Stimulated activated CD4-positive, alpha-beta T cell treated with anti-CD3 and anti-CD28 coated beads, Interleukin-12 subunit alpha, Interleukin-12 subunit beta, amount 100 ng/mL, for 24 hours (primary cell): Measurements from ENCODE around the gene SCN10A.

ENCODE experiments used
- DNase-seq, 2 experiments: peaks; one replicate each; pipeline ENCODE4 v3.0.0-alpha.2; 2020; ENCODE audit warnings: low read depth in 2 of 2

The SCN10A gene

DNA sequence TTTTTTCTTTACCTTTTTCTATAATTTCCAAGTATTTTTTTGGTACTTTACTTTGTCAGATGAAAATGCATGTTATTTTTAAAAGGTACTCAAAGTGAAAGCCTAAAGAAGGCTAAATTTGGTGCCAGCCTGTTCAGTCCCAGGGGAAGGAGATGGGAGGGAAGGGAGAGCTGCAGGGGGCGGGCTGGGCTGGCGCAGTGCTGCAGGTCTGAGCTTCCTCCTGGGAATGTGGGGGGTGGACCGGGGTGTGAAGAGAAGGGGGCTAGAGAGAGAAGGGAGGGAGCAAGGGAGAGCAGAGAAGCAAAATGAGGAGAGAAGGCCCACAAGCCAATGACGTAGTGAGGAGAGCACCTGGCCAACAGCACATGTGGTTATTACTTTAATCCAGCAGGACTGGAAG, 95.6 kb downstream of the SCN10A start:
- DNase-seq = no peak

DNA sequence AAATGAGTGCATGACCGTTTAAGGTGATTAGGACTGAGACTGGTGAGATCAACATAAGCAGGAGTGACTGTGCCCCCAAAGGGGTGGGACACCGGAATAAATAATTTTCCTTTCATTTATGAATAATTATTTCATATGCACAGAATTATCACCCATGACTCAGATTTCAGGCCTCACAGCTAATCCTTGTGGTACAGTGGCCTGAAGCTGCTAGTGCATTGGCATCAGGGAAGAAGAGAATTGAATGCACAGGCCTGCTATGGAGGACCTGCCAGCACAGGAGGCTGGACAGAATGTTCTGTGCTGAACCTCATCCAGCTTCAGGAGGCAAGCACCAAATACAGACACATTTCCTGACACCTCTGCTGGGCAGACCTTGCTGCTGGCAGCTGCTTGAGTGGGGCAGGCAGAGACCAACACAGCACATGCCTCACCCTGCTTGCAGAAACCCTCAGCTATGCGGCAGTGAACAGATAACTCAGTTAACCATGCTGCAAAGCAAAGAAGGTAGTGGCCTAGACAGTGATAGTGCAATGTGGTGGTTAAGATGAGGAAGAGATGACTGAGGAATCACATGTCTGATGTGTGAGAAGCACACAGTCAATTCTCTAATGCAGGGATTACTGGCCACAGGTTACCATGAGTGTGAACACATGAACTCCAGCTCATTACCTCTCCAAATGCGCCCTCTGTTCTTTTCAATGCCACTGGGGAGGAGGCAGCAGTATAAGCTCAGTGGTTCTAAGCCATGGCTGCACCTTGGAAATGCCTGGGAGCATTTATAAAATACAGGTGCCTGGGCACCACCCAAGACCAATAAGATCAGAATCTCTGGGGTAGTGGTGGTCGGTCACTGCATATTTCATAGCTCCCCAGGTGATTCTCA, 98.4 kb downstream of the SCN10A start:
- no peak for DNase-seq

DNA sequence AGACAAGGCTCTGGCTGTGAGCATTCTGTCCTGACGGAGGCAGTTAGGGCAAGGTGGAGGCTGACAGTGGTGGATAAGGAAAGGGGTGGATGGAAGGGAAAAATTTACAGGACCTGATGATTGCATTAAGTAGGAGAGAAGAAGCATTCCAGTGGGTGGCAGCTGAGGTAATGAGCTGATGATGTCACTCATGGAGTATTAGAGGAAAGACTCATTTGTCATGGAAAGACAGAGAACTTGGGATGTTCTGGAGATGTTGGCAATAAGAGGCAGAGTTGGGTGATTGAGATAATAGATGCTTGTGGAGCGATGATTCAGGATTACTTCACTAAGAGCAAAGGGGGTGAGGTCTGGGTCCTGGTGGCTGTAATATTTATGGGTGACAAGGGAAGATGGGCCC, 102.9 kb downstream of the SCN10A start:
- DNase-seq = no peak

DNA sequence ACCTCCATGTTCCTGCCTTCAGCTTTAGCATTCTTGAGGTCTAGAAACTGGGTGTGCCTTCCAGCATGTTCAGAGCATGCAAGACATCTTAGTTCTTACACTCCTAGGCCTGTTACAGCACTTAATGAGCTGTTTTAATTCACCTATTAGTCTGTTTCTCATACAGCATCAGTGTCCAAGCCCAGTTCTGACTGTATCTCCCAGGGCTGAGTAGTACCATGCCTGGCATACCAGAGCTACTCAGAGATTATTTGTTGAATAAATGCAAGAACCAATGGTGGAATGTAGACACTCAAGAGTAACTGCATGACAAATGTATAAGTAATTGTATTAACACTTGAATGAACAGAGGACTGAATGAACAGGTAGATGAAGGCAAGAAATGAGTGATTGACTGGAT, 104.7 kb downstream of the SCN10A start:
- no peak for DNase-seq

DNA sequence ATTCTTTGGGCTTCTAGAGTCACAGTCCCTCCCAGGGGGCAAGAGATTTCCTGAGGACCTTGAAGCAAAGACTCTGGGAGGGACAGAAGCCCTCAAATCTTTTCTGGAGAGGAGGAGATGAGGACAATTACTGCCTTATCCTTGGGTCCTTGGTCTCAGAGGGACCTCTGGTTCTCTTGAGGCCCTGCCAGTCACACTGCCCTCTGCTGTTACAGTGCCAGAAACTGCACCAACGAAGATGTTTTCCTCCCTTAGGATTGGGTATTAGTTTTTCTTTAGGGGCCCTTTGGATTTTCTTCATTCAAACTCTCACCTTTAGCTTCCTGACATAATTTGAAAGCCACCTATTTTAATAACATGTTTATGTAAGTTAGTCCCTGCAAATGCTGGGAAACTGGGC, 108.3 kb downstream of the SCN10A start:
- no peak for DNase-seq

DNA sequence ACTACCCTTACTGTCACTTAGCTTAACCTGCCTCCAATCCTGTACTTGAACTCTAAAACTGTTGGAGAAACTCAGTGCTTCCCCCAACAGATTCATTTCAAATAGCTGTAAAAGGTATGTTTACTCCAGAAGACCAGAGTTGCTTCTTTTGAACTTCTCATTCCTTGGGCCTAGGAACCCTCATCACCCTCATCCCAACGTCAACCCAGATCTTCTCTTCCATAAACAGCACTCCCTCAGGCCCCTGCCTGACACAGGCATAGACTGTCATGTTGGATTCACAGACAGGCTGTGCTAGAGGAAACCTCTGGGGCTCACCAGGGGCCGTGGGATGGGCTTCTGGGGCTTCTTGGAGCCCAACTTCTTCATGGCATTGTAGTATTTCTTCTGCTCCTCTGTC, 109.1 kb downstream of the SCN10A start:
- no peak for DNase-seq

DNA sequence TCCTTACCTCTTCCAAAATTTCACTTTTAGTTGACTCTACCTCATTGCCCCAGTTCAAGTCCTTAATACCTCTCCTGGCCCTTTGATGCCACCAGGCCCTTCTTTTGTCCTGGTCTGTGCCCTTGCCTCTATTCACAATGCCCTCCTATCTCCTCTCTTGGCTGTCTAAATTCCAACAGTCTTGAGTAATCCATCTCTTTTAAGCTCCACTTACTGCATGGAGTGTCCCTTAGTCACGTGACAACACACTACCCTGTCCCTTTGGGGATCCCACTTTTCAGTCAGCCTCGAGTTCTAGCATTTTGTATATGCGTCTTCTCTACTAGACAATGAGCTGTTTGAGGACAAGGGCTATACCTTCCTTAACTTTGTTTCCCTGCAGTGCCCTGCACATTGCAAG, 113.8 kb downstream of the SCN10A start:
- DNase-seq = no peak

DNA sequence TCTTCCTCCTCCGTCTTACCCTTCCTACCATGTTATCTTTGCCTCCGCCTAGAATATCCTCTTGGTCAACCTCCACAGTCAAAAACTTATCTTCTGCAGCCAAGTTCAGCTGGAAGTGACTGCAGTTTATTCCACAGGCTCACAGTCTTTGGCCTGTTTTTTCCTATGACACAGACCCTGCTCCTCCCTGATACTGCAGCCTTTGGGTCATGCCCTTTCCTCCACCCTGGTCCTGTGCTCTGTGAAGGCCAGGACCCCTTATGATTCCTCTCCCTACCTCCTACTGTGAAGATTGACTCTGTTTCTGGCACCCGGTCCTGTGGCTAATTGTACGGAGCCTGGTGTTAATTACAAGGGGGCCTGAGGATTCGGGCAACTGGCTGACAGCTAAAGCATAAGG, 117.3 kb downstream of the SCN10A start:
- no peak for DNase-seq

DNA sequence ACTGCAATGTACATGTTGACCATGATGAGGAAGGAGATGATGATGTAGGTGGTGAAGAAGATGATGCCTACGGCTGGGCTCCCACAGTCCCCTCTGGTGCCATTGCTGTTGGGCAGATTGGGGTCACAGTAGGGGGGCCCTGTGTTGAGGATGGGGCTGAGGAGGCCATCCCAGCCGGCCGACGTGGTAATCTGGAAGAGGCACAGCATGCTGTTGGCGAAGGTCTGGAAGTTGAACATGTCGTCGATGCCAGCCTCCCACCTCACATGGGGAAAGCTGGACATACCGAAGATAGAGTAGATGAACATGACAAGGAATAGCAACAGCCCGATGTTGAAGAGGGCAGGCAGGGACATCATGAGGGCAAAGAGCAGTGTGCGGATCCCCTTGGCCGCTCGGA, 118.0 kb downstream of the SCN10A start:
- DNase-seq = no peak

DNA sequence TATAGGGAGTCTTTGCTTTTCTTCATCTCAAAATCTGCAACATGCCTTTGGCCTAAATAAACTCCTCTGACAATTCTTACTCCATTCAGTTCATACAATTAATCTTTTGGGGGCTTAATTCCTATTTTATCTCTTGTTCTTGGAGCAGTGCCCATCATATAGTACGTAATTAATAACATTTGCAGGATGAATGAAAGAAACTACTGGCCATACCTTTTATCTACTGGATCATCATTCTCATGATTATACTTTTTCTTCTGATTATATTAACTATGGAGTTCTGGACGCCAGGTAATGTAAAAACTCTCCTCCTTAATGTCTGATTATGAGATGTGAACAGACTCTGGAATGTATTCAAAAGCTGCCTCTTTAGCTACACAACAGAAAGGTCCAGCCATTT, 120.0 kb downstream of the SCN10A start:
- DNase-seq = no peak

DNA sequence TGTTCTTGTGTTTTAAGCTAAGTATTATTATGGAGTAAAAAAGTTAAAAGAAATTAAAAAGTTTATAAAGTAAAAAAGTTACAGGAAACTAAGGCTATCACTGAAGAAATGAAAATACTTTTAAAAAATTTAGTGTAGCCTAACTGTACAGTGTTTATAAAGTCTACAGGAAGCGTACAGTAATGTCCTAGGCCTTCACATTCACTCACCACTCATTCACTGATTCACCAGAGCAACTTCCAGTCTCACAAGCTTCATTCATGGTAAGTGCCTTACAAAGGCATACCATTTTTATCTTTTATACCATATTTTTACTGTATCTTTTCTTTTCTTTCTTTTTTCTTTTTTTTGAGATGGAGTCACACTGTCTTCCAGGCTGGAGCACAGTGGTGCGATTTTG, 125.8 kb downstream of the SCN10A start:
- no peak for DNase-seq

DNA sequence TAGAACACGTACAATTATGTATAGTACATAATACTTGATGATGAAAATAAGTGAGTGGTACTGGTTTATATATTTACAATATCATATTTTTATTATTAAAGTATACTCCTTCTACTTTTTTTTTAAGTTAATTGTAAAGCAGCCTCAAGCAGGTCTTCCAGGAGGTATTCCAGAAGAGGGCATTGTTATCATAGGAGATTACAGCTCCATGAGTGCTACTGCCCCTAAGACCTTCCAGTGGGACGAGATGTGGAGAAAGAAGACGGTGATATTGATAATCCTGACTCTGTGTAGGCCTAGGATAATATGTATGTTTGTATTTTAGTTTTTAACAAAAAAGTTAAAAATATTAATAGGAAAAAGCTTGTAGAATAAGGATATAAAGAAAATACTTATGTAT, 126.2 kb downstream of the SCN10A start:
- no peak for DNase-seq

DNA sequence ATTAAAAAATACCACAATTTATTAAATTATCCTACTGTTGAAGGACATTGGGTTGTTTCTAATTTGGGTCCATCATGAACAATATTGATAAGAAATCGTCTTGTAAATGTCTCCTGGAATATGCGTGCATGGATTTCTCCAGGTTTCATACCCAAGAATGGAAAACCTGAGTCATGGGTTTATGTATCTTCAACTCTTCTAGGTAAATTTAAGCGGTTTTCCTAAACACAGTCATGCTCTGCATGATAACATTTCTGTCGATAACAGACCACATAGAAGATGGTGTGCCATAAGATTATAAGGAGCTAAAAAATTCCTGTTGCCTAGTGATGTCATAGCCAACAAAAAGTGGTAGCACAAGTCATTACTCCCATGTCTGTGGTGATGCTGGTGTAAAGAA, 126.7 kb downstream of the SCN10A start:
- DNase-seq = no peak

DNA sequence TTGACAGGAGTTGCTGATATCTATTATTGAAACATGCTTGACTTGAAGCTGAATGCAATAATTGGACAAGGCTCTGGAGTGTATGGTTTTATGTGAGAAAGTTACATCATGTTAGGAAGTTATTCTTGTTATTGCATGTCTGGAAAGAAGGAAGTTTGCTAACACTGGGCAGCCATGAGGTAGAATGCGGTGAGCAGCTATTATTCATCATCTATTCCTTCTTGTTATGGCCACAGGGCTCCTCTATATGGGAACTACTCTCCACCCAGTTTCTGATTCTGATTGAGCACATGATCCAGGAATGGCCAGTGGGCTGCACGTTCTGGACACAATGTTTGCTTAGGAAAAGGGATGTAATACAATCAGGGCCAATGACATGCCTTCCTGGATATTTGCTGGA, 128.7 kb downstream of the SCN10A start:
- DNase-seq = no peak

DNA sequence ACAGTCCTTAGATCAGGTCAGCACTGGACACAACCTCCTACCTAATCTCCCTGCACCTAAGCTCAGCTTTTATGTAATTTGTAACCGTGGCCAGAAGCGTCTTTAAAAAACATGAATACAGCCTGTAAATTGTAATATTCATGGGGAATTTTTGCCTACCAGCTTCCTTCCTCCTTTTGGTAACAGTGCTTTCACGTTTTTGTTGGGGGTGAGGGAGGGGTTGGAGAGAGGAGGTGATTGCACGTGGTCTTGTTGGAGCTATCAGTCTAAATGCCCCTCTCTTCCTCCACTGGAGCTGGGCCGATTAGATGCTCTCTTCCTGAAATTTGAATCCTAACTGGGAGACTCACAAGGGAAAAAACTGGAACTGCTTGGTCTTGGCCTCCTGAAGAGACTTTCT, 131.5 kb downstream of the SCN10A start:
- DNase-seq = no peak

DNA sequence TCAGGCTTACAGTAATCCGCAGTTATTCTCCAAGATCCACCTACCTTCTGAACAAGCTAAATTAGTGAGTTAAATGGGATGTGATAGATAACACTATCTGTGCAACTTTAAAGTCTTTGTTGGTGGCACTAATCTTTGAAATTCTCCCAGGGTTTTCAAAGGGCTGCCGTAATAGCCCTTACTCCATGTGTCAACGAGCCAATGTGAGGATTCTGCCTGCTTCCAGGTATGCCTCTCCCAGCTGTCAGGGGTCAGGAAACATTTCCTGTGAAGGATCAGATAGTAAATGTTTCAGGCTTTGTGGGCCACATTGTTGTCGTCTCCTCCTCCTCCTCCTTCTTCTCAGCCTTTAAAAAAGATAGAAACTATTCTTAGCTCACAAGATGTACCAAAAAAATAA, 146.3 kb downstream of the SCN10A start:
- no peak for DNase-seq

DNA sequence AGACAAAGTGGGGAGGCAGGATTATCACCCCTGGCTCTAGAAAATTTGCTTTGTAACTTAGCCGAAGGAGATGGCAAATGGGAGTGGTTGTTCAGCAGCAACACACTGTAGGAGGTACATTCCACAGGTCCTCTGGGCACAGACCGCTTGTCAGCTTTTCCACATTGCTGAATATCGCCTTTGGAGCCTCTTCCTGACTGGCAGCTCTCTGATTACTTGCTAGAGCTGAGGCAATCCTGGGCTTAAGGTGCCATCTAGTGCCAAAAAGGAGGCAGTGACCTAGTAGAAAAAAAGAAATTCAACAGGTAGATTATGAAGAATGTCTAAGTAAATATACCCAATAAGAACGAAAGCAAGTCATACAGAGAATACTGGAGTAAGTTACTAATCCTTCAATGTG, 153.5 kb downstream of the SCN10A start:
- no peak for DNase-seq

DNA sequence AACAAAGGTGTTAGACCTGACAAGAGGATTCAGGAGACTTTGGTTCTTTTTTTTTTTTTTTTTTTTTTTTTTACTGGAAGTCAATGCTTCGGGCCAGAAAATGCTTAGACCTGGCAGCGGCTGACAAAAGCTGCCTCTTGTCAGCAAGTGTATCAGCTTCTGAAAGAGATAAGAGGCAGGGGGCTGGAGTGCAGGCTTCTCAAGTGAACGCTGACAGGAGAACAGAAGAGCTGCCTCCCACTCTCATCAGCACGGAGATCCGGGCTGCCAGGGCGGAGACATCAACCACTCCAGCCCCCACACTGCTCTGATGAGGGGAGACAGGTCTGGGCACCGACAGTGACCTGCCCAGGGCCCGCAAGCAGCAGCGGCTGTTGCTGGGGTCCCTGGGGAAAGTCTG, 157.2 kb downstream of the SCN10A start:
- no peak for DNase-seq

DNA sequence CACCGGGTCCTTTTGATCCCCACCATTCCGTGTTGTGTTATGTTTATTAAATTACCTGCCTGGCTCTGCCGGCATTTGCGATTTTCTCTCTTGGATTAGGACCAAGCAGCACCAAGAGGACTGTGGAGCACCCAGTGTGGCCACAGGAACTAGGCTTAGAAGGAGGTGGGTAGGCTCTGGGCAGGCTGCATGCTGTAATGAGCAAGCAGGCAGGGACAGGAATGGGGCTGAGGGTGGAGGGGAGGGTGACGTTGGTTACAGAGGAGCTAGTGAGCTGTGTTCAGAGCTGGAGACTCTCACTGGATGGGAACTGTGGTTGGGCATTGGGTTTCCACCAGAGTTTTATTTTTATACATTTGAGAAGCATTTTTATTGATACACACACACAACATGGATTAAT, 158.6 kb downstream of the SCN10A start:
- no peak for DNase-seq

DNA sequence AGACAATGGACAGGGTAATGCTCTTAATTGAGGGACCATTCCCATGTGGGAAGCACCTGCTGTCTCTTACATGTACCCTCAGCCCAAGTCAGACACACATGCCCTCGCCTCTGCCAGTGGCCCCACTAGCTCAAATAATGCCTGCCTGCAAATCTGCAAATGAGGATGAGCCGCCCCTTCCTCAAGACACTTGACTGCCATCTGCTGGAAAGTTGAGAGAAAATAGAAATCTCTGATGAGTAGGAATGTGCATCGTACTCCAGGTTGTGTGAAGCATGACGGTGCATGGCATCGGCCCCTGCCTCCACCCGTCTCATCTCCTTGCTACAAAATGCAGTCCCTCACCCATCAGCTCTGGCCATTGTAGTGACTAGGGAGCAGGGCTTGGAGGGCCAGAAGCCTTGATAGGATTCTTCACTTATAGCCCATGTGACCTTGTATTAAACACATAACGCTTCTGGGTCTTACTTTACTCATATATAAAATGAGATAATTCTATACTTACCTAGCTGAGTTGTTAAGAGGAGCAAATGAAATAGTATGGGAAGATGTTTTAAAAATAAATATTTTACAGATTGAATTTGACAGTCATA, 160.2 kb downstream of the SCN10A start:
- no peak for DNase-seq

DNA sequence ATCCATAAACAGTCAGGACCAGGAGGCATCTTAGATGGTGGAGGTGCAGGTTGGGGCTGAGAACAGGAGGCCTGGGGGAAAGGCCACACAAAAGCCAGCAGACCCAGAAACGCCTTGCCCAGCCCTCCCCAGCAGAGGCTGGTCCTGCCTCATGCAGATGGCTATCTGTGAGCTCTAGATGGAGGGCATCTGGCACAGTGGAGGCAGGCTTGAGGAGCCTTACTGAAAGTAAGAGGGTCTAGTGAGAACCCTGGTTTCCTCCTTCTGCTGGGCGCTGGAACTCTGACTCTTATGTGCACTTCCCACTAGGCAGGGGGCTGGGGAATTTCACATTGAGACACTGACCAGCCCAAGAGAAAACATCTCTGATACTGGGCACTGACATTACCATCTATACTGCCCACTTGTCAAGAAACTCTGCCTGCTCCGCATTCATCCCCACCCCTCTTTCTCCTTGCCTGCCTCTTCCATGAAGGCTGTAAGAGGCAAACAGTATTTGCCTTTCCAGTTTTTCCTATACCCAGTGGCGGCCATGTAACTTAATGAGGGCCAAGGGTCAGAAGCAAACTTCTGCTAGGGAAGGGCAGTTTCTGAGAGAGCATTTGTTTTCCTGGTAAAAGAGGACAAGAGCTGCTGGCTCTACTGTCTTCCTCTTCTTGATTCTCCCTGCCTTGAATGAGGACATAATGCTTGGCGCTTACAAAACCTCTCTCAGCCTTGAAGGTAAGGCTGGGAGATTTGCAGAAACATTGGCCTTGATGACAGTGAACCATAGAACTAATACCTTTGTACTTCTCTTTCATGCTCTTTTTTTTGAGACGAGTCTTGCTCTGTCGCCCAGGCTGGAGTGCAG, 162.1 kb downstream of the SCN10A start:
- no peak for DNase-seq

DNA sequence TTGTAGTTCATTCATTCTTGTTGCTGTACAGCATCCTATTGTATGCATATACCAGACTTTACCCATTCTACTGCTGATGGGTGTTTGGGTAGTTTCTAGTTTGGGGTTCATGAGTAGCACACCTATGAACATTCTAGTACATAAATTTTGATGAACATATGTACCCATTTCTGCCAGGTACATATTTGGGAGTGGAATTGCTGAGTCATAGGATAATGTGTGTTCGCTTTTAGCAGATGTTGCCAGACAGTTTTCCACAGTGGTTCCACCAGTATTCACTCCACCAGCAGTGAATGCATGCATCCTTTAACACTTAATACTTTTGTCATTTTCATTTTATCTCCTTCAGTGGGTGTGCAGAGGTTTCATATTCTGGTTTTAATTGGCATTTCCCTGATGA, 163.1 kb downstream of the SCN10A start:
- no peak for DNase-seq
